ENCODE data around the gene THAP12. TPM values are rescaled to one million over a fixed set of nuclear protein-coding genes. Genes with fewer than 3 reads are reported as not detected.

The THAP12 gene
- total RNA-seq, 1 experiment from 2014 or later: 102 TPM

DNA sequence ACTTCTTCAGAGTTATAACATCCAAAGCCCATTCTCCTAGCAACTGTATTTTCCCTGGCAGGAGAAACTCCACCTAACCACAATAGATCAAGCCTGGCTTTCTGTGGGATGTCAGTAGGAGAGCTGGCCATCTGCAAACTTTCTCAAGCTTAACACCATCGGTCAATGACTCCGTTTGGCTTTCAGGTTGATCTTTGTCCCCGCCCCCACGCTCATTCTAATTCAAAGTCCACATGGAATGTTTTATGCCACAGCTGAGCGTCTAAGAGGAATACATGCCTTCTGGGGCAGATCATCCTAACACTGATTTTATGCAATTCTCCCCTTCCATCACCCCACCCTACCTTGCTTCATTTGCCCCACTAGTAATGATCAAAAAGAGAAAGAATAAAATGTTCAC lies 5.0 kb upstream of the THAP12 start:
- Mint-ChIP-seq H3K36me3 (ENCODE audit: insufficient read depth, unreplicated experiment) (peaks cover 6% of the 10 kb centered on the region), H3K27ac (ENCODE audit: unreplicated experiment) (no peak overlapping the region), H3K4me1 (ENCODE audit: low read depth, unreplicated experiment) (peaks cover 27% of the 10 kb centered on the region), H3K9me3 (ENCODE audit: unreplicated experiment) (no peaks in the 10 kb centered on the region), H3K4me3 (ENCODE audit: unreplicated experiment) (no peak overlapping the region), H3K27me3 (ENCODE audit: insufficient read depth, unreplicated experiment) (no peaks in the 10 kb centered on the region)
- Histone ChIP-seq H3K36me3 (ENCODE audit: control insufficient read depth, insufficient read depth, low read length) (no peaks in the 10 kb centered on the region), H3K4me3 (ENCODE audit: low read depth, low read length) (no peak overlapping the region), H3K4me1 (peaks cover 21% of the 10 kb centered on the region), H3K9me3 (no peaks in the 10 kb centered on the region), H3K27me3 (replicated peaks; ENCODE audit: control insufficient read depth, insufficient read depth, low read length) (no peaks in the 10 kb centered on the region)
- intact Hi-C loops (cut with micrococcal nuclease; ENCODE audit: unreplicated experiment): no loop called here
- peak; percentile 56 to 57 for DNase-seq
- POLR2A ChIA-PET: no interaction called here
- BruUV-seq (replicated peaks): no TSS peak
- TF ChIP-seq, protein P1, sequence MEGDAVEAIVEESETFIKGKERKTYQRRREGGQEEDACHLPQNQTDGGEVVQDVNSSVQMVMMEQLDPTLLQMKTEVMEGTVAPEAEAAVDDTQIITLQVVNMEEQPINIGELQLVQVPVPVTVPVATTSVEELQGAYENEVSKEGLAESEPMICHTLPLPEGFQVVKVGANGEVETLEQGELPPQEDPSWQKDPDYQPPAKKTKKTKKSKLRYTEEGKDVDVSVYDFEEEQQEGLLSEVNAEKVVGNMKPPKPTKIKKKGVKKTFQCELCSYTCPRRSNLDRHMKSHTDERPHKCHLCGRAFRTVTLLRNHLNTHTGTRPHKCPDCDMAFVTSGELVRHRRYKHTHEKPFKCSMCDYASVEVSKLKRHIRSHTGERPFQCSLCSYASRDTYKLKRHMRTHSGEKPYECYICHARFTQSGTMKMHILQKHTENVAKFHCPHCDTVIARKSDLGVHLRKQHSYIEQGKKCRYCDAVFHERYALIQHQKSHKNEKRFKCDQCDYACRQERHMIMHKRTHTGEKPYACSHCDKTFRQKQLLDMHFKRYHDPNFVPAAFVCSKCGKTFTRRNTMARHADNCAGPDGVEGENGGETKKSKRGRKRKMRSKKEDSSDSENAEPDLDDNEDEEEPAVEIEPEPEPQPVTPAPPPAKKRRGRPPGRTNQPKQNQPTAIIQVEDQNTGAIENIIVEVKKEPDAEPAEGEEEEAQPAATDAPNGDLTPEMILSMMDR (IDR thresholded peaks at IDR 0.05; ENCODE audit: insufficient read depth in 1 of 2, low read depth in 1 of 2, low read length in 1 of 2, severe bottlenecking in 1 of 2, unreplicated experiment in 1 of 2): no peak
- CTCF ChIA-PET: interaction anchor here (1.2 kb wide), 1 partner anchor 60 kb away, joined by 6 read pairs; no protein-coding TSS in a partner anchor

DNA sequence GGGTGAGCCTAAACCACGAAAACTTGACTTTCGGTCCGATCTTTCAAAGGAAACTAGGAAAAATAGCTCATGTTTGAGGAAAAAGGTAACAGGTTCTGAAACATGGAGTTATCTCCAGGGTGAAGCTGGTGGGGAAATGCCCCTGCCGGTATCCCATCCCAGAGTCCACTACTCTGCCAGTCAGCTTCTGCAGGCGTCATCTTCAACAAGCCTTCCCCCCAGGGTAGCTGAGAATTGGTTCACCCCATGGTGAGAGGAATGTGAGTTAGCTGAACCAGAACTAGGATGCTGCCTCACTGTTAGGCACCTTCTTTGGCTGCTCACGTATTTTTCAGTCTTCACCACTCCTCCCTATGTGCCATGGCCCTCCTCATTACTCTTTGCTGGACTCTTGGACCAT lies 1.3 kb upstream of the THAP12 start:
- POLR2A ChIA-PET: no interaction called here
- H3K4me3 ChIP-seq (ENCODE audit: low read depth, low read length): peak overlapping the region; percentile 60
- intact Hi-C loops (cut with micrococcal nuclease; ENCODE audit: unreplicated experiment): no loop called here

GRCh38 chr11:76380159-76380976 lies 564 bp downstream of the THAP12 start:
- H3K4me3 Mint-ChIP-seq (ENCODE audit: unreplicated experiment): peak overlapping the region; percentile 92
- Histone ChIP-seq H3K27me3 (replicated peaks; ENCODE audit: control insufficient read depth, insufficient read depth, low read length) (no peaks in the 10 kb centered on the region), H3K36me3 (ENCODE audit: control insufficient read depth, insufficient read depth, low read length) (no peaks in the 10 kb centered on the region), H3K9me3 (no peaks in the 10 kb centered on the region), H3K4me1 (peaks cover 20% of the 10 kb centered on the region), H3K4me3 (ENCODE audit: low read depth, low read length) (peak overlapping the region; percentile 75)
- TF ChIP-seq, protein P1 (IDR thresholded peaks at IDR 0.05; ENCODE audit: insufficient read depth in 1 of 2, low read depth in 1 of 2, low read length in 1 of 2, severe bottlenecking in 1 of 2, unreplicated experiment in 1 of 2): no peak
- ChIA-PET POLR2A (interaction anchor here (0.8 kb wide), 1 partner anchor 26 kb away, joined by 3 read pairs; no protein-coding TSS in a partner anchor), CTCF (no interaction called here)
- no peaks in the 10 kb centered on the region for H3K9me3 Mint-ChIP-seq (ENCODE audit: unreplicated experiment)
- no peaks in the 10 kb centered on the region for H3K27me3 Mint-ChIP-seq (ENCODE audit: insufficient read depth, unreplicated experiment)
- no TSS peak for BruUV-seq (replicated peaks)
- intact Hi-C loops (cut with micrococcal nuclease; ENCODE audit: unreplicated experiment): loop anchor here (2.0 kb wide), 2 partner anchors 144 to 170 kb away; no protein-coding TSS in a partner anchor
- H3K27ac Mint-ChIP-seq (ENCODE audit: unreplicated experiment): peak overlapping the region; percentile 19
- no peak for DNase-seq
- peaks cover 22% of the 10 kb centered on the region for H3K36me3 Mint-ChIP-seq (ENCODE audit: insufficient read depth, unreplicated experiment)
- H3K4me1 Mint-ChIP-seq (ENCODE audit: low read depth, unreplicated experiment): peaks cover 33% of the 10 kb centered on the region

More for the DNA sequence above, 1.3 kb upstream of the THAP12 start:
- Histone ChIP-seq H3K9me3 (no peaks in the 10 kb centered on the region), H3K36me3 (ENCODE audit: control insufficient read depth, insufficient read depth, low read length) (no peaks in the 10 kb centered on the region), H3K27me3 (replicated peaks; ENCODE audit: control insufficient read depth, insufficient read depth, low read length) (no peaks in the 10 kb centered on the region), H3K4me1 (peaks cover 30% of the 10 kb centered on the region)
- no TSS peak for BruUV-seq (replicated peaks)
- CTCF ChIA-PET: interaction anchor here (1.3 to 1.7 kb wide), 2 partner anchors 53 to 174 kb away, joined by 5 to 10 read pairs; no protein-coding TSS in a partner anchor
- peaks cover 43% of the 10 kb centered on the region for H3K4me1 Mint-ChIP-seq (ENCODE audit: low read depth, unreplicated experiment)
- peak overlapping the region; percentile 92 for H3K4me3 Mint-ChIP-seq (ENCODE audit: unreplicated experiment)
- no peaks in the 10 kb centered on the region for H3K27me3 Mint-ChIP-seq (ENCODE audit: insufficient read depth, unreplicated experiment)
- DNase-seq: no peak
- peaks cover 22% of the 10 kb centered on the region for H3K36me3 Mint-ChIP-seq (ENCODE audit: insufficient read depth, unreplicated experiment)
- TF ChIP-seq, protein P1 (IDR thresholded peaks at IDR 0.05; ENCODE audit: insufficient read depth in 1 of 2, low read depth in 1 of 2, low read length in 1 of 2, severe bottlenecking in 1 of 2, unreplicated experiment in 1 of 2): no peak
- peak overlapping the region; percentile 68 for H3K27ac Mint-ChIP-seq (ENCODE audit: unreplicated experiment)
- no peaks in the 10 kb centered on the region for H3K9me3 Mint-ChIP-seq (ENCODE audit: unreplicated experiment)
